Adrenal gland (tissue), 12 donors: ENCODE measurements around the gene CCK. TPM values are rescaled to one million over a fixed set of nuclear protein-coding genes. Genes with fewer than 3 reads are reported as not detected.

ENCODE experiments used
- DNase-seq, 7 donors: peaks; one replicate each; pipeline ENCODE4 v3.0.0-alpha.2; 2019 to 2020
- H3K27ac ChIP-seq, 5 donors: fragments of 200-600 bp; sonication (generic) in 4 of 5; 1 replicate in 3 of 5; 2 replicates in 2 of 5; pipeline versions ENCODE4 v1.5.1 to v1.8.0; 2016 to 2020; ENCODE audit warnings: mild to moderate bottlenecking in 1 of 5
- H3K27me3 ChIP-seq: fragments of 200-600 bp; 2 replicates; pipeline ENCODE4 v1.8.0; 2021
- H3K36me3 ChIP-seq, 2 donors: fragments of 200-600 bp; replicated peaks in 1 of 2; 1 replicate in 1 of 2; 2 replicates in 1 of 2; pipeline versions ENCODE4 v1.5.1 to v1.8.0; 2018 to 2022
- H3K4me1 ChIP-seq, 2 donors: fragments of 200-600 bp; replicated peaks in 1 of 2; 1 replicate in 1 of 2; 2 replicates in 1 of 2; pipeline versions ENCODE4 v1.5.1 to v1.8.0; 2018 to 2021
- H3K4me3 ChIP-seq, 4 donors: fragments of 200-600 bp; sonication (generic) in 3 of 4; one replicate each; pipeline ENCODE4 v1.5.1; 2016 to 2018
- H3K9me3 ChIP-seq, 3 donors: fragments of 200-600 bp; sonication (generic) in 1 of 3; replicated peaks in 1 of 3; 1 replicate in 2 of 3; 2 replicates in 1 of 3; pipeline versions ENCODE4 v1.5.1 to v1.8.0; 2016 to 2021
- CTCF ChIP-seq, 6 experiments: fragments of 450-650 bp in 4 of 6; fragments of 200-600 bp in 2 of 6; sonication (generic) in 1 of 6; IDR thresholded peaks; 1 replicate in 5 of 6; 2 replicates in 1 of 6; pipeline versions ENCODE4 v1.5.1 to v1.8.0; 2016 to 2021; ENCODE audit warnings: antibody characterized with exemption in 6 of 6, mild to moderate bottlenecking in 2 of 6, moderate library complexity in 1 of 6
- POLR2A ChIP-seq, 2 donors: fragments of 450-650 bp; IDR thresholded peaks; one replicate each; pipeline ENCODE4 v1.6.1; 2017; ENCODE audit warnings: antibody characterized with exemption in 2 of 2, mild to moderate bottlenecking in 2 of 2, moderate library complexity in 1 of 2
- WGBS, 4 donors: extraction: QIAGEN DNeasy Blood & Tissue Kit in 2 of 4; methylation state at CpG; one replicate each; pipeline versions ENCODE4 v1.1.5 to v1.1.7; 2013 to 2017; 5-methylcytosine and 5-hydroxymethylcytosine counted together
- intact Hi-C, 2 donors: fragments of 100-400 bp; cut with DNase I; formaldehyde crosslinking; loops; one replicate each; pipeline versions ENCODE4 v1.14.1 to v1.15.0; 2022 to 2023
- polyA plus RNA-seq, 3 donors: library from polyadenylated mRNA; stranded (reverse); fragments of 200-250 nt in 2 of 3; fragments of 350-450 nt in 1 of 3; fragmentation: Illumina TruSeq in 1 of 3; extraction: RNeasy Lipid Tissue Mini Kit (QIAGEN cat#74804) in 1 of 3; gene quantifications; one replicate each; pipeline ENCODE4 v1.2.3, GENCODE V29; 2013 to 2014
- total RNA-seq, 9 donors: library from RNA; depleted of rRNA in 4 of 9; stranded (reverse); fragments of >200 nt in 4 of 9; fragments of 120-200 nt in 1 of 9; fragmentation: NEBNext Ultra II Directional in 1 of 9; extraction: Animal tissue kit (Norgen Biotek cat#: 25700) in 1 of 9; gene quantifications; one replicate each; pipeline versions ENCODE4 v1.1.0 to v1.2.4, GENCODE V29; 2013 to 2023
- donor health status: healthy with polysubstance abuse.
- donor health status: Bipolar disorder and iron deficiency.
- donor health status: DM: yes; HTN: yes; CAD: no.
- donor health status: DM: no; HTN: no; CAD: no.
- donor health status: DM: no; HTN: no; CAD: no.
- donor health status: DM: yes; HTN: yes; CAD: no.

Gene CCK
- total and polyA plus RNA-seq, 12 donors, result 0.13 to 5.5 (median 0.59) TPM; not detected in 4

- no peaks in the 10 kb centered on the region for H3K4me1 ChIP-seq
- H3K27ac ChIP-seq, result no peak overlapping the region
- intact Hi-C loops, result no loop called here
- H3K9me3 ChIP-seq, result no peaks in the 10 kb centered on the region
- no peak overlapping the region for H3K4me3 ChIP-seq
- no peaks in the 10 kb centered on the region for H3K36me3 ChIP-seq
- no peak for TF ChIP-seq POLR2A (IDR thresholded peaks at IDR 0.05)
- TF ChIP-seq CTCF (IDR thresholded peaks at IDR 0.05), result no peak
- 0 to 100% (median 87%) methylated on average over 1 of the region's 1 CpG for WGBS, 4 donors
- H3K27me3 ChIP-seq, result no peaks in the 10 kb centered on the region
- DNase-seq, result no peak
Measured at GRCh38 chr3:42250761-42251160, 15.2 kb downstream of the CCK start.

DNA sequence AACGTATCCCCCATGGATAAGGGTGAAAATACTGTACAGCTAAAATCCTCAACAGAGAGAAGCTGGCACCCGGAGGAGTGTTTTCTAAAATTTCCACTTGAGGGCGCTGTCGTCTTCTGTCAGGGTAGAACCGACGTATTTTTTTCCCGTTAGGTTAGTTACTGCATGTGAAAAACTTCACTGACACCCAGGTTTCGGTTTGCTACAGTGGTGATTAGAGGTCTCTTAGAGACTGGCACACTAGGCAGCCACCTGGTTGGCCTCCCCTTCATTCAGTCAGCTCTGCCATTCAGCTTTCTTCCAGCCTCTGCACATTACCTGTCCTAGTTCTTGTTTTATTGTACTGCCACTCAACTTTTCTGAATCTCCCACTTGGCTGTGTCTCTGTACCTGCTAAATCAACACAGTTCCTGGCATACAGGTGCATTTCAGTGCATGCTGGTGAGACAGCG is 18.4 kb downstream of the CCK start:
- DNase-seq, result peak; percentile 30 to 84 (median 50)
- intact Hi-C loops, result loop anchor here (2.0 to 10.0 kb wide), 3 partner anchors 195 to 277 kb away; no protein-coding TSS in a partner anchor
- H3K4me3 ChIP-seq, result no peak overlapping the region
- no peaks in the 10 kb centered on the region for H3K9me3 ChIP-seq
- no peak for TF ChIP-seq POLR2A (IDR thresholded peaks at IDR 0.05)
- TF ChIP-seq CTCF (IDR thresholded peaks at IDR 0.05), result peak; percentile 56 to 78 (median 67)
- no peaks in the 10 kb centered on the region for H3K27me3 ChIP-seq
- 11 to 13% (median 12%) methylated on average over 9 of the region's 9 CpGs for WGBS, 4 donors
- H3K27ac ChIP-seq, result no peak overlapping the region
- H3K4me1 ChIP-seq, result no peaks in the 10 kb centered on the region
- H3K36me3 ChIP-seq, result no peaks in the 10 kb centered on the region

GRCh38 chr3:42246091-42246490 is 19.9 kb downstream of the CCK start:
- Histone ChIP-seq H3K4me1 (no peaks in the 10 kb centered on the region), H3K27me3 (no peaks in the 10 kb centered on the region), H3K27ac (no peak overlapping the region), H3K36me3 (no peaks in the 10 kb centered on the region), H3K9me3 (no peaks in the 10 kb centered on the region), H3K4me3 (no peak overlapping the region)
- intact Hi-C loops, result loop anchor here (5.0 to 10.0 kb wide), 2 partner anchors 196 to 279 kb away; no protein-coding TSS in a partner anchor
- 48 to 83% (median 61%) methylated on average over 1 of the region's 1 CpG for WGBS, 4 donors
- TF ChIP-seq CTCF (IDR thresholded peaks at IDR 0.05) (no peak), POLR2A (IDR thresholded peaks at IDR 0.05) (no peak)
- DNase-seq, result no peak

- intact Hi-C loops, result no loop called here
- peaks cover 11% of the 10 kb centered on the region for H3K27me3 ChIP-seq
- no peaks in the 10 kb centered on the region for H3K36me3 ChIP-seq
- H3K4me3 ChIP-seq, result no peak overlapping the region
- no peaks in the 10 kb centered on the region for H3K4me1 ChIP-seq
- H3K27ac ChIP-seq, result no peak overlapping the region
- H3K9me3 ChIP-seq, result no peaks in the 10 kb centered on the region
- WGBS, 4 donors, result 81 to 92% (median 86%) methylated on average over 2 of the region's 2 CpGs
- no peak for DNase-seq
- no peak for TF ChIP-seq CTCF (IDR thresholded peaks at IDR 0.05)
- TF ChIP-seq POLR2A (IDR thresholded peaks at IDR 0.05), result no peak
Measured at GRCh38 chr3:42236611-42237010, 29.4 kb downstream of the CCK start.
